ENCODE measurements around the gene TRIM22. TPM values are rescaled to one million over a fixed set of nuclear protein-coding genes. Genes with fewer than 3 reads are reported as not detected.

The TRIM22 gene
- total RNA-seq, 3 donors from 2014 or later (not counting 1 experiment from before 2014, with no cell fraction given): 304 to 339 (median 334) TPM

DNA sequence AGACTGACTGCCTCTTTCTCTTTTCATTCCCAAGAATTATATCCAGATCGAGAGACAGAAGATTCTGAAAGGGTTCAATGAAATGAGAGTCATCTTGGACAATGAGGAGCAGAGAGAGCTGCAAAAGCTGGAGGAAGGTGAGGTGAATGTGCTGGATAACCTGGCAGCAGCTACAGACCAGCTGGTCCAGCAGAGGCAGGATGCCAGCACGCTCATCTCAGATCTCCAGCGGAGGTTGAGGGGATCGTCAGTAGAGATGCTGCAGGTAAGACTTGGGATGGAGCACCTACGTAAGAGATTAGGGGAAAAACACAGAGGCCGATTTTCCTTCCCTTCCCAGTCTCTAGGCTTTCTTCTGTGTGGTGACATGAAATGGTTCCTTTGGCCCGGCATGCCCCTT, 8.7 kb downstream of the TRIM22 start:
- no peaks in the 10 kb centered on the region for H3K9me3 ChIP-seq (ENCODE audit: control insufficient read depth, insufficient read depth, low read length)
- peaks cover 68% of the 10 kb centered on the region for H3K36me3 ChIP-seq (ENCODE audit: control insufficient read depth, insufficient read depth, low read length)
- Mint-ChIP-seq H3K27ac (peak overlapping the region; percentile 62 to 78), H3K9me3 (no peaks in the 10 kb centered on the region), H3K36me3 (peaks cover 35% of the 10 kb centered on the region), H3K4me1 (peaks cover 68 to 73% of the 10 kb centered on the region in 2 donors), H3K4me3 (no peak overlapping the region), H3K27me3 (ENCODE audit: low read depth in 2 of 2) (no peaks in the 10 kb centered on the region)
- no peak for DNase-seq
- TF ChIP-seq, protein P1, sequence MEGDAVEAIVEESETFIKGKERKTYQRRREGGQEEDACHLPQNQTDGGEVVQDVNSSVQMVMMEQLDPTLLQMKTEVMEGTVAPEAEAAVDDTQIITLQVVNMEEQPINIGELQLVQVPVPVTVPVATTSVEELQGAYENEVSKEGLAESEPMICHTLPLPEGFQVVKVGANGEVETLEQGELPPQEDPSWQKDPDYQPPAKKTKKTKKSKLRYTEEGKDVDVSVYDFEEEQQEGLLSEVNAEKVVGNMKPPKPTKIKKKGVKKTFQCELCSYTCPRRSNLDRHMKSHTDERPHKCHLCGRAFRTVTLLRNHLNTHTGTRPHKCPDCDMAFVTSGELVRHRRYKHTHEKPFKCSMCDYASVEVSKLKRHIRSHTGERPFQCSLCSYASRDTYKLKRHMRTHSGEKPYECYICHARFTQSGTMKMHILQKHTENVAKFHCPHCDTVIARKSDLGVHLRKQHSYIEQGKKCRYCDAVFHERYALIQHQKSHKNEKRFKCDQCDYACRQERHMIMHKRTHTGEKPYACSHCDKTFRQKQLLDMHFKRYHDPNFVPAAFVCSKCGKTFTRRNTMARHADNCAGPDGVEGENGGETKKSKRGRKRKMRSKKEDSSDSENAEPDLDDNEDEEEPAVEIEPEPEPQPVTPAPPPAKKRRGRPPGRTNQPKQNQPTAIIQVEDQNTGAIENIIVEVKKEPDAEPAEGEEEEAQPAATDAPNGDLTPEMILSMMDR (IDR thresholded peaks at IDR 0.05): no peak
- no peak for ATAC-seq
- intact Hi-C loops (cut with micrococcal nuclease): no loop called here
- no peak overlapping the region for H3K4me3 ChIP-seq (ENCODE audit: low read length)
- 99% methylated on average over 5 of the region's 7 CpGs for WGBS (ENCODE audit: insufficient coverage)
- no peak overlapping the region for H3K27ac ChIP-seq (ENCODE audit: low read length)
- no peaks in the 10 kb centered on the region for H3K27me3 ChIP-seq (ENCODE audit: control insufficient read depth, insufficient read depth, low read length)
- peaks cover 5% of the 10 kb centered on the region for H3K4me1 ChIP-seq (ENCODE audit: control insufficient read depth, insufficient read depth, low read length)

DNA sequence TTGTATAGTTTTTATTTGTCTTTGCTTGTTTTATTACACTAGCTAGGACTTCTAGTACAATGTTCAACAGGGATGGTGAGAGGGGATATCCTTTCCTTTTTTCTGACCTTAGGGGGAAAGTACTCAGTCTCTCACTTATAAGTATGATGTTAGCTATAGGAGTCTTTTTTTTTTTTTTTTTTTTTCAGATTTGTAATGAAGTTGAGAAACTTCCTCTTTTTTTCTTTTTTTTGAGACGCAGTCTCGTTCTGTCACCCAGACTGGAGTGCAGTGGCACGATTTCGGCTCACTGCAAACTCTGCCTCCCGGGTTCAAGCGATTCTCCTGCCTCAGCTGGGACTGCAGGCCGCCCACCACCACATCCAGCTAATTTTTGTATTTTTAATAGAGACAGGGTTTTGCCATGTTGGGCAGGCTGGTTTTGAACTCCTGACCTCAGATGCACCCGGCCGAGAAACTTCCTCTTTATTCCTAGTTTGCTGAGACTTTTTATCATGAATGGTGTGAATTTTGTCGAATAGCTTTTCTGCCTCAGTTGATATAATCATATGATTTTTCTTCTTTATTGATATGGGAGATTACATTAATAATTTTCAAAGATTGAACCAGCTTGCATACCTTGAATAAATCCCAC, 10.9 kb downstream of the TRIM22 start:
- Histone ChIP-seq H3K36me3 (ENCODE audit: control insufficient read depth, insufficient read depth, low read length) (peaks cover 74% of the 10 kb centered on the region), H3K4me3 (ENCODE audit: low read length) (no peak overlapping the region), H3K27ac (ENCODE audit: low read length) (no peak overlapping the region), H3K27me3 (ENCODE audit: control insufficient read depth, insufficient read depth, low read length) (no peaks in the 10 kb centered on the region), H3K4me1 (ENCODE audit: control insufficient read depth, insufficient read depth, low read length) (no peaks in the 10 kb centered on the region), H3K9me3 (ENCODE audit: control insufficient read depth, insufficient read depth, low read length) (no peaks in the 10 kb centered on the region)
- peak overlapping the region; percentile 78 to 84 for H3K27ac Mint-ChIP-seq
- TF ChIP-seq, protein P1 (IDR thresholded peaks at IDR 0.05): no peak
- H3K9me3 Mint-ChIP-seq: no peaks in the 10 kb centered on the region
- ATAC-seq: no peak
- H3K36me3 Mint-ChIP-seq: peaks cover 35% of the 10 kb centered on the region
- peaks cover 64 to 71% of the 10 kb centered on the region in 2 donors for H3K4me1 Mint-ChIP-seq
- H3K27me3 Mint-ChIP-seq (ENCODE audit: low read depth in 2 of 2): no peaks in the 10 kb centered on the region
- intact Hi-C loops (cut with micrococcal nuclease): loop anchor here (2.0 kb wide), 1 partner anchor 16 kb away; the partner anchor contains the start of gene TRIM5
- no peak overlapping the region for H3K4me3 Mint-ChIP-seq
- DNase-seq: no peak
- 31% methylated on average over 6 of the region's 10 CpGs for WGBS (ENCODE audit: insufficient coverage)

DNA sequence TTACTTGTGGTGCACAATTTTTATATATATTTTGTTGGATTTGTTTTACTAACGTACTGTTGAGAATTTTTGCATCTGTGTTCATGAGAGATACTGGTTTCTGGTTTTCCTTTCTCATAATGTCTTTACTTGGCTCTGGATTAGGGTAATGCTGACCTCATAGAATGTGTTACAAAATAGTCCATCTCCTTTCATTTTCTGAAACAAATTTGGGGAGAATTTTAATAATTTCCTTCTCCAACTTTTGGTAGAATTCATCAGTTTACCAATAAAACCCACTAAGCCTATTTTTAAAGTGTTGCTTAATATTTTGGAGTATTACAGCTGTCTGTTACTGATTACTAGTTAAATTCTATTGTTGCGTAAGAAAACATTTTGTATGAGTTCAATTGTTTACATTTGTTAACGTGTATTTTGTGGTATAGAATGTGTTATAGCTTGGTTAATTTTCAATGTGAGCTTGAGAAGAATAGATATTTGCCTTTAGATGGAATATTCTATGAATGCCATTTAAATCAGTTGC, 11.5 kb downstream of the TRIM22 start:
- peaks cover 34% of the 10 kb centered on the region for H3K36me3 Mint-ChIP-seq
- H3K4me3 Mint-ChIP-seq: no peak overlapping the region
- peaks cover 75% of the 10 kb centered on the region for H3K36me3 ChIP-seq (ENCODE audit: control insufficient read depth, insufficient read depth, low read length)

More for the DNA sequence above, 11.5 kb downstream of the TRIM22 start:
- no peak overlapping the region for H3K27ac ChIP-seq (ENCODE audit: low read length)
- H3K27me3 ChIP-seq (ENCODE audit: control insufficient read depth, insufficient read depth, low read length): no peaks in the 10 kb centered on the region
- 49% methylated on average over 3 of the region's 3 CpGs for WGBS (ENCODE audit: insufficient coverage)
- DNase-seq: no peak
- no peaks in the 10 kb centered on the region for H3K9me3 Mint-ChIP-seq
- H3K4me1 Mint-ChIP-seq: peaks cover 61 to 68% of the 10 kb centered on the region in 2 donors
- no peak for ATAC-seq
- H3K27ac Mint-ChIP-seq: peak overlapping the region; percentile 78 to 84
- H3K4me3 ChIP-seq (ENCODE audit: low read length): no peak overlapping the region
- H3K27me3 Mint-ChIP-seq (ENCODE audit: low read depth in 2 of 2): no peaks in the 10 kb centered on the region
- H3K9me3 ChIP-seq (ENCODE audit: control insufficient read depth, insufficient read depth, low read length): no peaks in the 10 kb centered on the region
- H3K4me1 ChIP-seq (ENCODE audit: control insufficient read depth, insufficient read depth, low read length): no peaks in the 10 kb centered on the region
- intact Hi-C loops (cut with micrococcal nuclease): loop anchor here (2.0 kb wide), 1 partner anchor 16 kb away; the partner anchor contains the start of gene TRIM5
- TF ChIP-seq, protein P1 (IDR thresholded peaks at IDR 0.05): no peak
